HFF-Myc (cell line): Measurements from ENCODE around the gene CNTN5.

ENCODE experiments used
- DNase-seq: peaks from one replicate; pipeline ENCODE4 v3.0.0-alpha.2; 2011; ENCODE audit warnings: low read depth; ENCODE audit errors: extremely low read depth
- H3K4me3 ChIP-seq: replicated peaks from 2 replicates; pipeline ENCODE4 v1.5.1; 2011; ENCODE audit warnings: low read depth, mild to moderate bottlenecking, control low read depth, low read length
- TF ChIP-seq, protein P1 (sequence below): IDR thresholded peaks from 2 replicates; pipeline ENCODE4 v1.5.1; 2012; ENCODE audit warnings: mild to moderate bottlenecking, low read depth, low read length, control low read depth; ENCODE audit errors: missing control alignments

The CNTN5 gene

DNA sequence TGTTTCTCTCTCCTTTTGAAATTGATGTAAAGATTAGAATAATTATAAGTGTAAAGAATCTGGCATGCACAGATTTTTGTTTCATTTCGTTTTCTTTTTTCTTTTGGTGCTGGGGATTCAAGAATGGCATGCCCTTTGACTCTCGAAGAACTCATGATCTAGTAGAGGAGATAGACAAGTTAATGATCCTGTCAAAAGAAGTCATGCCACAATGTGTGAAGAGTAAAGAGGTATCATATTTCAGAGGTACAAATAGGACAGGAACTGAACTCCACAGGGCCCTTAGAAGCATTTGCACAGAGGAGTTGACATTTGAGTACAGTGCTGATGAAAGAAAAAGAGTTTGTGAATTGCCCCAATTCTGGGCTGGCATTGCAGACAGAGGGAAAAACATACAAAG, 958.3 kb downstream of the CNTN5 start:
- no peak for DNase-seq
- TF ChIP-seq, protein P1, sequence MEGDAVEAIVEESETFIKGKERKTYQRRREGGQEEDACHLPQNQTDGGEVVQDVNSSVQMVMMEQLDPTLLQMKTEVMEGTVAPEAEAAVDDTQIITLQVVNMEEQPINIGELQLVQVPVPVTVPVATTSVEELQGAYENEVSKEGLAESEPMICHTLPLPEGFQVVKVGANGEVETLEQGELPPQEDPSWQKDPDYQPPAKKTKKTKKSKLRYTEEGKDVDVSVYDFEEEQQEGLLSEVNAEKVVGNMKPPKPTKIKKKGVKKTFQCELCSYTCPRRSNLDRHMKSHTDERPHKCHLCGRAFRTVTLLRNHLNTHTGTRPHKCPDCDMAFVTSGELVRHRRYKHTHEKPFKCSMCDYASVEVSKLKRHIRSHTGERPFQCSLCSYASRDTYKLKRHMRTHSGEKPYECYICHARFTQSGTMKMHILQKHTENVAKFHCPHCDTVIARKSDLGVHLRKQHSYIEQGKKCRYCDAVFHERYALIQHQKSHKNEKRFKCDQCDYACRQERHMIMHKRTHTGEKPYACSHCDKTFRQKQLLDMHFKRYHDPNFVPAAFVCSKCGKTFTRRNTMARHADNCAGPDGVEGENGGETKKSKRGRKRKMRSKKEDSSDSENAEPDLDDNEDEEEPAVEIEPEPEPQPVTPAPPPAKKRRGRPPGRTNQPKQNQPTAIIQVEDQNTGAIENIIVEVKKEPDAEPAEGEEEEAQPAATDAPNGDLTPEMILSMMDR: no peak
- H3K4me3 ChIP-seq: no peak overlapping the region

DNA sequence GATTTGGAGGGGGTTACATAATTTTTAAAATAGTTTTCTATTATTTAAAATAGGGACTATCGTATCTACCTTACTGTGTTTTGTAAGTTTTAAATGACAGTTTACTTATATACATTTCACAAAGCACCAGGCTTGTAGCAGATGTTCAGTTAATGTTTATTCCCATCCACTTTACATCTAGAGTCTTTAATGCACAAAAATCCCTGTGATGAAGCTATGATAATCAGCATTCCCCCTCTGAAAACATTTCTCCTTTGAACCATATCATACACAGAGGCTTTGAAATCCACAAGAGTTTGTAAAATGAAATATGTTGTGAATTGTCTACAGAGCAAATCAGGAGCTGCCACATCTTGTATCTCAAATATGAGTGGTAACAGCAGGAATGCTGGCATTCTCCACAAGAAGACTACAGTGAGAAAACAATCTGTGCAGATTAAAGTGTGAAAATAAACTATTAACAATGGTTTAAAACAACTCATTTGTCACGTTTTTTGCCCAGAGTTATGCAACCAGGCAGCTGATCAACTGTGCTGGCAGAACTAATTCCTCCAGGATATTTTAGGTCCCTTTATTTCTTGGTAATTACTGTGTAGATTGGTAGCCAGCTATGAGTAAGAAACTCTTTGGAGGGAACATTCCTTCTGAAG, 967.2 kb downstream of the CNTN5 start:
- TF ChIP-seq, protein P1: no peak
- H3K4me3 ChIP-seq: no peak overlapping the region
- DNase-seq: no peak

DNA sequence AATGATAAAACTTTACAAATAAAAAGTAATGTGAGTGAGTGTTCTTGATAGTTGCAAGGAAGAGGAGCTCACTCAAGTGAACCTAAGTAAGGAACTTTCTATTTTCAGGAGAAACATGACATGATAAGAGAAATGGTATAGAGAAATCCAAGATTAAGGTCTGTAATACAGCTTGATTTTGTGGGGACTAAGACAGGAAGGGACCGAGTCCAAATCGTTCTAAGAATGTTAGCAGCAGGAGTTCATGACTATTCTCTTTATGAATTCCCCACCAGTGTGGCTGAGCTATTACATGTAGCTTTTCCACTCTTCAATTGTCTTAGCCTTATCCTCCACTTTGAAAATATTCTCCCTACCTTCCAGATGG, 967.7 kb downstream of the CNTN5 start:
- TF ChIP-seq, protein P1: no peak

DNA sequence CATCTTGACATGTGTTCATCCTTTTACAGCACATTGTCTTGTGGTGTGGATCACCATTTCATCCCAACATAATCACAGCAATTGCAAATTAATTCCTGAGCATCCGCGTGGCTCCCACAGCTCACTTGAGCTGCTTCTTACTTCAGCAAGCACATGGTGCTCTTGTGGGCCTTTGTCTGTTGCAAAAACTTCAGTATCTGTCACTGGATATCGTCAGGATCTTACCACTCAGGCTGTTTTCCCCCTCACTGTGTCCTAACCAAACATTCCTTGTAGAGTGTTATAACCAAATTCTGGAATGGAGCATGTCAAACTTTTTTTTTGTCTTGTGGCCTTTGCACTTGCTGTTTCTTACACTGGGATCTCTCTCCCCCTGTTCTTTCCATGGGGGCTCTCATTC, 983.2 kb downstream of the CNTN5 start:
- H3K4me3 ChIP-seq: no peak overlapping the region
- TF ChIP-seq, protein P1: no peak
- no peak for DNase-seq

More for the DNA sequence above, 967.7 kb downstream of the CNTN5 start:
- no peak for DNase-seq
- H3K4me3 ChIP-seq: no peak overlapping the region

DNA sequence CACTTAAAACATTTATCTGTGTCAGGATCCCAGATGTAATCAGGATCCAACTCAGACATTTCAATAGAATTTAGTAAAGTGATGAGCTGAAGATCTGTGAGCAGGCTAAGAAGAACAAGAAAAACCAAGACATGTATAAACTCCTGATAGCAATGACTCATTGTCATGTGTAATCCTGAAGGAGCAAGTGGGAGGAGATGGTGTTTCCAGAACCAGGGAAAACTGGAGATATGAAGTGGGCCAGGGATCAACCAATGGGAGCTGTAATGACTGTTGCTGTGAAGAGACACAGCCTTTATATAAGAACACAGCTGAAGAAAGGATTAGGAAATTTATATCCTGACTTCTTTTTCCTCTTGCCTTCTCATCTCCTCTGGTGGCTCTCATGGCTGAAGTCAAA, 983.8 kb downstream of the CNTN5 start:
- DNase-seq: no peak
- TF ChIP-seq, protein P1: no peak
- H3K4me3 ChIP-seq: no peak overlapping the region

DNA sequence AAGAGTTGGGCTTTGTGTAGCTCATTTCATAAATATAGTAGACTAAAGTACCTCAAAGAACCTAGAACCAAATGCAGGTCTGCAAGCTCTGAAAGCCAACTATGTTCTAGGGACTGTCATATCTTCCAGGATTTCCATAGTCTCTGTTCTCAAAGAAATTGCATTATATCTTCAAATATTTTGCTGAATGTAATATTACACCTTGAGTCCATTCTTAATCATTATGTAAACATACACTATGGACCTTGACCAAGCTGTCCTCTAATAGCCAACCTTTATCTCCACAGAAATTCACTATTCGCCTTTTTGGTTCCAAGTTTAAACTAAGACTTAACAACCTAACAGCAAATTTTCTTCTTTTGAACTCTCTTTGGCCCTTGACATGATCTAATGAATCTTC, 987.7 kb downstream of the CNTN5 start:
- TF ChIP-seq, protein P1: no peak
- DNase-seq: no peak
- no peak overlapping the region for H3K4me3 ChIP-seq

DNA sequence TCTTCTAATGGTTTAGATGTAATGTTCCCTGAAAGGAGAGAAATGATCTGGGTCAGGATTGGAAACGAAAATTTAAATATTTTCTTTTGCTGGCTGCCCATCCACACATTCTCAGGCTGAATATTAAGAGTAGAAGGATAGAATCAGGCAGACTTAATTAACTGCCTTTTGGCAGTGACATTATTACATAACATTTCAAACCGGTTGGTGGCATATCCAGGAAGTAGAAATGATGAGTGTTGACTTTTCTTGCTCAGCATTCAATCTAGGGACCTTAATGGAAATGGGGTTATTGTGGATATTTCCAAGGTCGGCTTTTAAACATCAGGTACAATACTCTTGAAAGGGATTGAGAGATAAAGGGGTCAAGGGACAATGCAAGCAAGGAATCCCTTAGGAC, 989.0 kb downstream of the CNTN5 start:
- TF ChIP-seq, protein P1: no peak
- H3K4me3 ChIP-seq: no peak overlapping the region
- DNase-seq: no peak
